ENCODE data around the gene SFN. TPM values are rescaled to one million over a fixed set of nuclear protein-coding genes. Genes with fewer than 3 reads are reported as not detected.
A peak's percentile ranks its signal among the peaks of the same experiment; 100 is the strongest.

SFN gene
- total and polyA plus RNA-seq, 2 of the 4 experiments (the other 2 are of a cell fraction): 0.18 to 0.34 TPM

DNA sequence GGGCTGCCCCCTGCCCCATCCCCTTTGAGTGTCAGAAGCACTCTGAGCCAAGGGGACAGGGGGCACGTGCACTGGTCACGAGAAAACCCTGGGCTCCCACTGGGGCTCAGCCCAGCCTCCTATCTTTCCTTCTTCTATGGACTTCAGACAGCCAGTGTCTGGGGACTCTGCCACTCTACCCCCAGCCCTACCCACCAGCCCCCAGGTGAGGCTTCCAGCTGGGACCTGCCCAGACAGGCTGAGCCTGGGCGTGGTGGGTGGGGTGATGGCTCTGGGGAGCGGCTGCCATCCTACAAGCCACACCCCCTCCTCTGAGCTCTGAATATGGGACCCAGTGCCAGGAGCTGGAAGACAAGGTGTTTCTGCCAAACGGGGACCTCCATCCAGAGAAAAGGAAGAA, 8.0 kb upstream of the SFN start:
- no peak overlapping the region for H2BK120ac ChIP-seq (ENCODE audit: low read depth, low read length)
- no peak overlapping the region for H3K27ac ChIP-seq (ENCODE audit: insufficient read depth, low read length)
- no peak overlapping the region for H4K8ac ChIP-seq (ENCODE audit: low read depth in 2 of 2, low read length in 2 of 2)
- ChIA-PET CTCF (interaction anchor here (1.0 kb wide), 1 partner anchor 13 kb away, joined by 3 read pairs; no protein-coding TSS in a partner anchor), POLR2A (ENCODE audit: unreplicated experiment) (no interaction called here)
- no peak for DNase-seq
- H3K14ac ChIP-seq (replicated peaks; ENCODE audit: low read depth, low read length): no peak overlapping the region
- no peak overlapping the region for H3K4ac ChIP-seq (ENCODE audit: low read depth, low read length)
- no peaks in the 10 kb centered on the region for H3K9me1 ChIP-seq (ENCODE audit: insufficient read depth, low read length)
- H2AK9ac ChIP-seq (replicated peaks; ENCODE audit: low read depth, low read length, poor library complexity): no peak overlapping the region
- H3K9ac ChIP-seq (ENCODE audit: low read depth, low read length): no peak overlapping the region
- no peak overlapping the region for H3K23ac ChIP-seq (ENCODE audit: low read depth, low read length)
- no peak overlapping the region for H2AFZ ChIP-seq (replicated peaks; ENCODE audit: low read length, poor library complexity)
- ATAC-seq (ENCODE audit: low read depth): no peak
- peaks cover 4% of the 10 kb centered on the region; the same call in 1 of the 2 replicates for H4K20me1 ChIP-seq (ENCODE audit: insufficient read depth, low read length)
- BruUV-seq (replicated peaks): TSS peak; percentile 65
- no peak overlapping the region for H2BK20ac ChIP-seq (ENCODE audit: low read depth, low read length)
- H3K56ac ChIP-seq (ENCODE audit: extremely low read depth, insufficient read depth, low read length): no peak overlapping the region
- H3K4me1 ChIP-seq (ENCODE audit: control insufficient read depth, insufficient read depth, low read length): no peaks in the 10 kb centered on the region
- H3K79me1 ChIP-seq (ENCODE audit: low read depth in 1 of 2, low read length in 2 of 2): 0 out of 4 replicates have a peak, but pooled peaks cover 0 to 2% of the 10 kb centered on the region in 2 experiments
- dilution Hi-C loops (cut with HindIII; ENCODE audit: low sequenced_read_pairs, unreplicated experiment): no loop called here
- H2BK5ac ChIP-seq (ENCODE audit: low read depth, low read length, poor library complexity, severe bottlenecking): no peak overlapping the region
- H4K91ac ChIP-seq (ENCODE audit: insufficient read depth, low read depth, low read length): no peak overlapping the region
- no peaks in the 10 kb centered on the region for H3K9me3 ChIP-seq (ENCODE audit: control insufficient read depth, insufficient read depth, low read length)
- H3K36me3 ChIP-seq (ENCODE audit: control insufficient read depth, insufficient read depth, low read length): peaks cover 49% of the 10 kb centered on the region
- intact Hi-C loops (cut with micrococcal nuclease): no loop called here
- TF ChIP-seq RCOR1 (IDR thresholded peaks at IDR 0.05; ENCODE audit: insufficient replicate concordance, low read length) (no peak), MAFK (IDR thresholded peaks at IDR 0.05; ENCODE audit: low read depth, low read length) (no peak), POLR2A (IDR thresholded peaks at IDR 0.05; ENCODE audit: low read depth, low read length) (no peak), CTCF (conservative IDR thresholded peaks at IDR 0.05; ENCODE audit: low read depth, low read length) (no peak), FOS (IDR thresholded peaks at IDR 0.05; ENCODE audit: low read depth, low read length) (no peak), RAD21 (IDR thresholded peaks at IDR 0.05; ENCODE audit: low read length) (no peak), RFX5 (IDR thresholded peaks at IDR 0.05; ENCODE audit: low read depth, low read length) (no peak), BHLHE40 (IDR thresholded peaks at IDR 0.05; ENCODE audit: low read depth, low read length) (no peak), NFE2L2 (IDR thresholded peaks at IDR 0.05; ENCODE audit: low read depth, low read length) (no peak), CHD1 (IDR thresholded peaks at IDR 0.05; ENCODE audit: low read depth, low read length) (no peak), MXI1 (IDR thresholded peaks at IDR 0.05; ENCODE audit: borderline replicate concordance, low read depth, low read length) (no peak)
- TF ChIP-seq, protein P1, sequence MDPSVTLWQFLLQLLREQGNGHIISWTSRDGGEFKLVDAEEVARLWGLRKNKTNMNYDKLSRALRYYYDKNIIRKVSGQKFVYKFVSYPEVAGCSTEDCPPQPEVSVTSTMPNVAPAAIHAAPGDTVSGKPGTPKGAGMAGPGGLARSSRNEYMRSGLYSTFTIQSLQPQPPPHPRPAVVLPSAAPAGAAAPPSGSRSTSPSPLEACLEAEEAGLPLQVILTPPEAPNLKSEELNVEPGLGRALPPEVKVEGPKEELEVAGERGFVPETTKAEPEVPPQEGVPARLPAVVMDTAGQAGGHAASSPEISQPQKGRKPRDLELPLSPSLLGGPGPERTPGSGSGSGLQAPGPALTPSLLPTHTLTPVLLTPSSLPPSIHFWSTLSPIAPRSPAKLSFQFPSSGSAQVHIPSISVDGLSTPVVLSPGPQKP (IDR thresholded peaks at IDR 0.05; ENCODE audit: borderline replicate concordance, low read depth, low read length): no peak
- TF ChIP-seq, protein P2, sequence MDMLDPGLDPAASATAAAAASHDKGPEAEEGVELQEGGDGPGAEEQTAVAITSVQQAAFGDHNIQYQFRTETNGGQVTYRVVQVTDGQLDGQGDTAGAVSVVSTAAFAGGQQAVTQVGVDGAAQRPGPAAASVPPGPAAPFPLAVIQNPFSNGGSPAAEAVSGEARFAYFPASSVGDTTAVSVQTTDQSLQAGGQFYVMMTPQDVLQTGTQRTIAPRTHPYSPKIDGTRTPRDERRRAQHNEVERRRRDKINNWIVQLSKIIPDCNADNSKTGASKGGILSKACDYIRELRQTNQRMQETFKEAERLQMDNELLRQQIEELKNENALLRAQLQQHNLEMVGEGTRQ (IDR thresholded peaks at IDR 0.05; ENCODE audit: low read depth, low read length): no peak
- in situ Hi-C loops (cut with MboI; ENCODE audit: low sequenced_read_pairs): no loop called here
- H3K27me3 ChIP-seq (ENCODE audit: control insufficient read depth, insufficient read depth, low read length): no peaks in the 10 kb centered on the region
- H3K4me2 ChIP-seq (ENCODE audit: low read depth, low read length): no peak overlapping the region
- no CpG with 5 or more reads among the region's 5 CpGs for WGBS, 2 experiments (ENCODE audit: extremely low coverage in 2 of 2, insufficient read length in 1 of 2)
- no peak overlapping the region for H3K4me3 ChIP-seq (ENCODE audit: insufficient read depth, low read depth, low read length)
- no peak overlapping the region for H4K5ac ChIP-seq (ENCODE audit: low read depth, low read length)
- H3K18ac ChIP-seq (ENCODE audit: low read depth, low read length): no peak overlapping the region
- no peak overlapping the region for H2BK15ac ChIP-seq (ENCODE audit: low read depth, low read length)
- H2AK5ac ChIP-seq (ENCODE audit: low read depth, low read length): no peak overlapping the region
